GM19328 (cell line): Measurements from ENCODE around the gene THY1.
"Not testable (repeated sequence)": the region's sequence is repeated elsewhere in the genome, so short reads cannot be mapped to it uniquely, and the experiment has no call there.

Experiments
- ATAC-seq: cut with Tn5 transposase; IDR thresholded peaks from one replicate; pipeline ENCODE4 v1.9.1; 2021; ENCODE audit warnings: mild to moderate bottlenecking, moderate library complexity; ENCODE audit not compliant: unreplicated experiment

Gene THY1

GRCh38 chr11:119419834-119420492 is 3.0 kb downstream of the THY1 start:
- ATAC-seq = no peak

- no peak for ATAC-seq
Observed at GRCh38 chr11:119419246-119419645, 3.7 kb downstream of the THY1 start.

GRCh38 chr11:119418759-119419158 is 4.2 kb downstream of the THY1 start:
- ATAC-seq = no peak

GRCh38 chr11:119417726-119418540 is 5.0 kb downstream of the THY1 start:
- no peak for ATAC-seq

- no peak for ATAC-seq
Observed at GRCh38 chr11:119416606-119417580, 6.1 kb downstream of the THY1 start.

- ATAC-seq = no peak
Observed at GRCh38 chr11:119415966-119416365, 7.0 kb downstream of the THY1 start.

GRCh38 chr11:119415517-119415916 is 7.5 kb downstream of the THY1 start:
- no peak for ATAC-seq

GRCh38 chr11:119414734-119415133 is 8.2 kb downstream of the THY1 start:
- no peak for ATAC-seq

GRCh38 chr11:119414321-119414720 is 8.7 kb downstream of the THY1 start:
- ATAC-seq = no peak

GRCh38 chr11:119412072-119412471 is 10.9 kb downstream of the THY1 start:
- no peak for ATAC-seq

- no peak for ATAC-seq
Observed at GRCh38 chr11:119410501-119410900, 12.5 kb downstream of the THY1 start.

- ATAC-seq = no peak
Observed at GRCh38 chr11:119409731-119410130, 13.2 kb downstream of the THY1 start.

GRCh38 chr11:119406005-119406404 is 17.0 kb downstream of the THY1 start:
- ATAC-seq = no peak

GRCh38 chr11:119405448-119405847 is 17.5 kb downstream of the THY1 start:
- not testable (repeated sequence) for ATAC-seq

- ATAC-seq = no peak
Observed at GRCh38 chr11:119404872-119405271, 18.1 kb downstream of the THY1 start.

GRCh38 chr11:119403021-119403420 is 20.0 kb downstream of the THY1 start:
- ATAC-seq = no peak

- no peak for ATAC-seq
Observed at GRCh38 chr11:119402470-119402869, 20.5 kb downstream of the THY1 start.

- ATAC-seq = no peak
Observed at GRCh38 chr11:119400860-119401259, 22.1 kb downstream of the THY1 start.

- no peak for ATAC-seq
Observed at GRCh38 chr11:119397740-119398139, 25.2 kb downstream of the THY1 start.

GRCh38 chr11:119396835-119397234 is 26.1 kb downstream of the THY1 start:
- no peak for ATAC-seq

GRCh38 chr11:119391275-119391674 is 31.7 kb downstream of the THY1 start:
- no peak for ATAC-seq
